Measurements from ENCODE around the gene SLC7A1.

DNA sequence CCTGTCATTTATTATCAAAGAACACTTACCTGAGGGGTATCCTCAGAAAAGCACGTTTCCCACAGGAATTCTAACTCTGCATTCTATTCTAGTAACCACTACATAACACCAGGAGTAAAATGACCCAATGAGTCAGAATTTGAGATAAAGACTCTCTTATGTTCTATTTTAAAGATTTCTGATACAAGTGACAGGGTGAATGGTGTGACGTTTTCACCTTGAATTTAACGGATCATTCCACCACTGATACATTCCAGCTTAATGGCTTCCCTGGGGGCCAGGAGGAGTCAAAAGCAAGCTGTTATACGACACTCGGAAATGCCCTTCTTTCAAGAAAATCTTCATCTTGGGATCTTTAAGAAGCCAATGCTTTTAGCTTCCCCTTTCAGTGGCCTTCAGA is 55.2 kb downstream of the SLC7A1 start:
- TF ChIP-seq POLR2A (IDR thresholded peaks at IDR 0.05) = no peak
- TF ChIP-seq, protein P1, sequence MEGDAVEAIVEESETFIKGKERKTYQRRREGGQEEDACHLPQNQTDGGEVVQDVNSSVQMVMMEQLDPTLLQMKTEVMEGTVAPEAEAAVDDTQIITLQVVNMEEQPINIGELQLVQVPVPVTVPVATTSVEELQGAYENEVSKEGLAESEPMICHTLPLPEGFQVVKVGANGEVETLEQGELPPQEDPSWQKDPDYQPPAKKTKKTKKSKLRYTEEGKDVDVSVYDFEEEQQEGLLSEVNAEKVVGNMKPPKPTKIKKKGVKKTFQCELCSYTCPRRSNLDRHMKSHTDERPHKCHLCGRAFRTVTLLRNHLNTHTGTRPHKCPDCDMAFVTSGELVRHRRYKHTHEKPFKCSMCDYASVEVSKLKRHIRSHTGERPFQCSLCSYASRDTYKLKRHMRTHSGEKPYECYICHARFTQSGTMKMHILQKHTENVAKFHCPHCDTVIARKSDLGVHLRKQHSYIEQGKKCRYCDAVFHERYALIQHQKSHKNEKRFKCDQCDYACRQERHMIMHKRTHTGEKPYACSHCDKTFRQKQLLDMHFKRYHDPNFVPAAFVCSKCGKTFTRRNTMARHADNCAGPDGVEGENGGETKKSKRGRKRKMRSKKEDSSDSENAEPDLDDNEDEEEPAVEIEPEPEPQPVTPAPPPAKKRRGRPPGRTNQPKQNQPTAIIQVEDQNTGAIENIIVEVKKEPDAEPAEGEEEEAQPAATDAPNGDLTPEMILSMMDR (IDR thresholded peaks at IDR 0.05) = no peak
